Heart right ventricle (tissue), 16 donors: ENCODE measurements around the gene TICAM1. TPM values are rescaled to one million over a fixed set of nuclear protein-coding genes. Genes with fewer than 3 reads are reported as not detected.
"Not testable (repeated sequence)": the region's sequence is repeated elsewhere in the genome, so short reads cannot be mapped to it uniquely, and the experiment has no call there.

Experiments used
- ATAC-seq, 8 donors: fragments of 200-7000 bp; cut with Tn5 transposase; one replicate each; pipeline ENCODE4 v1.9.1; 2020; ENCODE audit warnings: mild to moderate bottlenecking in 8 of 8, moderate library complexity in 8 of 8, moderate number of reproducible peaks in 1 of 8
- DNase-seq, 2 donors: peaks; one replicate each; pipeline ENCODE4 v3.0.0-alpha.2; 2020
- H3K27ac ChIP-seq, 10 donors: fragments of 200-600 bp; sonication (generic) in 2 of 10; one replicate each; pipeline versions ENCODE4 v1.5.0 to v1.8.0; 2020 to 2022; ENCODE audit warnings: mild to moderate bottlenecking in 3 of 10
- H3K27me3 ChIP-seq, 7 donors: fragments of 200-600 bp; one replicate each; pipeline ENCODE4 v1.8.0; 2021 to 2022; ENCODE audit warnings: mild to moderate bottlenecking in 2 of 7
- H3K36me3 ChIP-seq, 9 donors: fragments of 200-600 bp; sonication (generic) in 1 of 9; one replicate each; pipeline versions ENCODE4 v1.5.0 to v1.8.0; 2020 to 2022; ENCODE audit warnings: mild to moderate bottlenecking in 2 of 9
- H3K4me1 ChIP-seq, 9 donors: fragments of 200-600 bp; sonication (generic) in 1 of 9; one replicate each; pipeline versions ENCODE4 v1.5.0 to v1.8.0; 2020 to 2022; ENCODE audit warnings: mild to moderate bottlenecking in 4 of 9
- H3K4me3 ChIP-seq, 10 donors: fragments of 200-600 bp; sonication (generic) in 2 of 10; one replicate each; pipeline versions ENCODE4 v1.5.0 to v1.8.0; 2020 to 2022; ENCODE audit warnings: mild to moderate bottlenecking in 7 of 10, moderate library complexity in 2 of 10
- H3K9me3 ChIP-seq, 11 donors: fragments of 200-600 bp in 10 of 11; sonication (generic) in 2 of 11; one replicate each; pipeline versions ENCODE4 v1.5.0 to v1.8.0; 2013 to 2022; ENCODE audit warnings: mild to moderate bottlenecking in 2 of 11, control low read depth in 1 of 11, moderate library complexity in 1 of 11
- CTCF ChIP-seq, 9 donors: fragments of 200-600 bp; sonication (generic) in 2 of 9; IDR thresholded peaks; one replicate each; pipeline versions ENCODE4 v1.5.0 to v1.8.0; 2021 to 2022; ENCODE audit warnings: antibody characterized with exemption in 9 of 9, mild to moderate bottlenecking in 5 of 9, moderate library complexity in 1 of 9
- WGBS, 2 donors: extraction: QIAGEN DNeasy Blood & Tissue Kit; methylation state at CpG; one replicate each; pipeline ENCODE4 v1.1.7; 2013; ENCODE audit warnings: inconsistent platforms in 1 of 2; 5-methylcytosine and 5-hydroxymethylcytosine counted together
- intact Hi-C, 10 donors: fragments of 100-400 bp; cut with DNase I; formaldehyde crosslinking; loops; one replicate each; pipeline versions ENCODE4 v1.11.1 to v1.14.2; 2022
- polyA plus RNA-seq, 2 donors: library from polyadenylated mRNA; stranded (reverse); fragments of 200-250 nt; gene quantifications; one replicate each; pipeline ENCODE4 v1.2.3, GENCODE V29; 2013
- total RNA-seq, 10 donors: library from RNA; stranded (reverse); fragmentation: NEBNext Ultra II Directional in 3 of 10; extraction: Animal tissue kit (Norgen Biotek cat#: 25700) in 3 of 10; gene quantifications; one replicate each; pipeline versions ENCODE4 v1.2.1 to v1.2.4, GENCODE V29; 2021 to 2023
- donor health status: Arrhythmogenic right ventricular cardiomyopathy.
- donor health status: ischemic (EF 13 %, LVEDD 7.1; RV severe dilation, severe dysfunction).
- donor health status: healthy with polysubstance abuse.
- donor health status: DM: no; HTN: yes; CAD: no.
- donor health status: DM: no; HTN: no; CAD: no.
- donor health status: ischemic (EF 25% LVEDD 6.9; RV normal size, moderate dysfunction).
- donor health status: ischemic (EF 25% LVEDD 5.7; RV mildly dilated, moderate dysfunction).
- donor health status: healthy.
- donor health status: DM: yes; HTN: yes; CAD: no.
- donor health status: Ischemic cardiomyopathy.
- donor health status: ischemic (EF 35%, LVEDD 5.7; RV mildly dilated, moderate dysfunction).
- donor health status: nonischemic (EF 11% LVEDD 7.7; RV severe dilation, severe dysfunction).
- donor health status: DM: yes; HTN: yes; CAD: no.
- donor health status: PGD.
- donor health status: ischemic (EF 29% LVEDD 5.4; RV normal size, mild dysfunction).
- donor health status: nonischemic (EF 23%, LVEDD 6.1; RV moderate dilation, normal function).

Gene TICAM1
- total and polyA plus RNA-seq, 12 donors: 4.5 to 11.1 (median 6.4) TPM

GRCh38 chr19:4794971-4795370, 36.5 kb downstream of the TICAM1 start:
- ATAC-seq (no peak), DNase-seq (no peak)
- Histone ChIP-seq H3K27ac (peak overlapping the region in 8 of 10 donors; percentile 5 to 58 (median 41)), H3K27me3 (no peaks in the 10 kb centered on the region), H3K9me3 (no peaks in the 10 kb centered on the region), H3K4me1 (peaks cover 14 to 55% (median 42%) of the 10 kb centered on the region in 9 donors), H3K36me3 (peaks cover 0 to 51% (median 17%) of the 10 kb centered on the region in 9 donors), H3K4me3 (peak overlapping the region in 6 of 10 donors; percentile 0 to 17 (median 6))
- intact Hi-C loops: loop anchor here in 1 of 10 donors (10.0 kb wide), 1 partner anchor 220 kb away; no protein-coding TSS in a partner anchor
- no peak for TF ChIP-seq CTCF (IDR thresholded peaks at IDR 0.05)
- 65 to 66% methylated on average over 11 of the region's 11 CpGs for WGBS, 2 donors

GRCh38 chr19:4793278-4793677, 38.2 kb downstream of the TICAM1 start:
- WGBS, 2 donors: 82 to 85% methylated on average over 19 of the region's 19 CpGs
- Histone ChIP-seq H3K4me1 (peaks cover 14 to 55% (median 42%) of the 10 kb centered on the region in 9 donors), H3K36me3 (peaks cover 0 to 51% (median 17%) of the 10 kb centered on the region in 9 donors), H3K4me3 (peak overlapping the region in 2 of 10 donors; percentile 90 to 99)
- ATAC-seq, H3K27ac ChIP-seq, H3K27me3 ChIP-seq, H3K9me3 ChIP-seq, DNase-seq: not testable (repeated sequence)
- intact Hi-C loops: loop anchor here in 1 of 10 donors (10.0 kb wide), 1 partner anchor 218 kb away; no protein-coding TSS in a partner anchor

- DNase-seq: peak in 1 of 2 donors; percentile 24
Measured at GRCh38 chr19:4792866-4793195, 38.7 kb downstream of the TICAM1 start.

GRCh38 chr19:4792019-4792865, 39.3 kb downstream of the TICAM1 start:
- ATAC-seq, H3K27me3 ChIP-seq, H3K9me3 ChIP-seq: not testable (repeated sequence)
- Histone ChIP-seq H3K36me3 (peaks cover 0 to 46% (median 17%) of the 10 kb centered on the region in 9 donors), H3K4me1 (peaks cover 14 to 56% (median 42%) of the 10 kb centered on the region in 9 donors), H3K27ac (peak overlapping the region; percentile 86 to 99 (median 96)), H3K4me3 (peak overlapping the region; percentile 77 to 99 (median 92))
- DNase-seq: peak in 1 of 2 donors; percentile 18
- 7 to 8% methylated on average over 74 to 75 of the region's 75 CpGs for WGBS, 2 donors
- intact Hi-C loops: loop anchor here in 1 of 10 donors (10.0 kb wide), 1 partner anchor 217 kb away; no protein-coding TSS in a partner anchor

More at GRCh38 chr19:4792866-4793195, 38.7 kb downstream of the TICAM1 start:
- not testable (repeated sequence) for ATAC-seq, H3K9me3 ChIP-seq, H3K27me3 ChIP-seq
- Histone ChIP-seq H3K36me3 (peaks cover 0 to 51% (median 17%) of the 10 kb centered on the region in 9 donors), H3K27ac (peak overlapping the region in 2 of 10 donors; percentile 94 to 99), H3K4me1 (peaks cover 14 to 55% (median 42%) of the 10 kb centered on the region in 9 donors), H3K4me3 (peak overlapping the region in 9 of 10 donors; percentile 77 to 99 (median 92))
- 85 to 86% methylated on average over 24 of the region's 24 CpGs for WGBS, 2 donors
- intact Hi-C loops: loop anchor here in 1 of 10 donors (10.0 kb wide), 1 partner anchor 218 kb away; no protein-coding TSS in a partner anchor

- DNase-seq (peak; percentile 97 to 100), ATAC-seq (peak; percentile 97 to 100 (median 99))
- intact Hi-C loops: loop anchor here in 5 of 10 donors (1.0 to 10.0 kb wide), 5 partner anchors 11 to 217 kb away; no protein-coding TSS in a partner anchor
- TF ChIP-seq CTCF (IDR thresholded peaks at IDR 0.05): peak; percentile 93 to 100 (median 99)
- peaks cover 11 to 51% (median 39%) of the 10 kb centered on the region in 9 donors for H3K4me1 ChIP-seq
- 0 to 1% methylated on average over 74 to 80 of the region's 80 CpGs for WGBS, 2 donors
- no peaks in the 10 kb centered on the region for H3K9me3 ChIP-seq
- H3K27ac ChIP-seq: peak within 1 kb of the TSS; percentile 86 to 99 (median 96)
- H3K36me3 ChIP-seq: peaks cover 0 to 39% (median 13%) of the 10 kb centered on the region in 9 donors
- H3K27me3 ChIP-seq: no peaks in the 10 kb centered on the region
- peak within 1 kb of the TSS; percentile 77 to 99 (median 92) for H3K4me3 ChIP-seq
Measured at GRCh38 chr19:4791183-4792018, 40.1 kb downstream of the TICAM1 start, which contains the start of gene FEM1A. Gene FEM1A (plus strand): TSS chr19:4791734. CDS start chr19:4791855, 121 bp downstream.

GRCh38 chr19:4786412-4787016, 45.0 kb downstream of the TICAM1 start:
- DNase-seq, H3K4me3 ChIP-seq, H3K27me3 ChIP-seq, ATAC-seq, H3K36me3 ChIP-seq, H3K9me3 ChIP-seq, H3K27ac ChIP-seq: not testable (repeated sequence)
- H3K4me1 ChIP-seq: peaks cover 0 to 16% (median 0%) of the 10 kb centered on the region in 9 donors
- intact Hi-C loops: loop anchor here in 5 of 10 donors (5.0 to 10.0 kb wide), 2 partner anchors 52 to 54 kb away; no protein-coding TSS in a partner anchor
- 70 to 78% methylated on average over 5 to 6 of the region's 6 CpGs for WGBS, 2 donors
